Measurements from ENCODE around the gene MAP3K5. TPM values are rescaled to one million over a fixed set of nuclear protein-coding genes. Genes with fewer than 3 reads are reported as not detected.

The MAP3K5 gene
- total and polyA plus RNA-seq, 9 of the 15 experiments (the other 6 are each of a cell fraction or from before 2014, with no cell fraction given): 2.2 to 13.0 (median 9.9) TPM

DNA sequence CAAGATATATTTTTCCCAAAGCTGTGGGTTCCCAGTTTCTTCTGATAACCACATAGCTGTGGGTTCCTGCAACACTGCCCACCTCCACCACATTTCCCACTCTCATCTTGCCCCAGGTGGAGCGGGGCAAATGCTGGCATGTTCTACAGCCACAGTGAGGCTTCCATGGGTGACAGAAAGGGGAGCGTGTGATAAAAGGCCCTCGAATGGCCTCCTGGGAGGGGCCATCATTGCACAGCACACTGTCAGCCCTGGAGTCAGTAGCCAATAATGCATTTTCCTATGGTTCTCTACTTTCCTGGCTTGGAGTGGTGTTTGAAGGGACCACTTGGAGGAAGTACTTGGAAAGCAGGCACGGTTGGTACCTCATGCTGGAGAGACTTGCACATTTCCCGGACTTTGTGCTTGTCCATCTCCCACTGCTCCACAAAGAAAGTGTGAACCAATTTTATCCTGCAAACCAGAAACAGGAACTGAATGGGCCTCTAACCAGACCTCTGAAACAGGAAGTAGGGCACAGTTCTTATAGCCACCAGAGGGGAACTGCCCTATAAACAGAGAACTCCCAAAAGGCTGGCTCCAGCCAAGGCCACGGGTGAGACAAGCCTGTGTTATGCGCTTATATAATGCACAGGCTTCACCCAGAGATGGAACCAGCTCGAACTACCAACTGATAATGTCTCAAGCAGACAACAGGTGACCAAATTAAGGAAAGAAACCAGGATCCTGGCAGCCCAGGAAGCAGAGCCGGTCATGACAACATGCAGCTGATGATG is 8.6 kb downstream of the MAP3K5 start (continued):
- TF ChIP-seq, protein P1, sequence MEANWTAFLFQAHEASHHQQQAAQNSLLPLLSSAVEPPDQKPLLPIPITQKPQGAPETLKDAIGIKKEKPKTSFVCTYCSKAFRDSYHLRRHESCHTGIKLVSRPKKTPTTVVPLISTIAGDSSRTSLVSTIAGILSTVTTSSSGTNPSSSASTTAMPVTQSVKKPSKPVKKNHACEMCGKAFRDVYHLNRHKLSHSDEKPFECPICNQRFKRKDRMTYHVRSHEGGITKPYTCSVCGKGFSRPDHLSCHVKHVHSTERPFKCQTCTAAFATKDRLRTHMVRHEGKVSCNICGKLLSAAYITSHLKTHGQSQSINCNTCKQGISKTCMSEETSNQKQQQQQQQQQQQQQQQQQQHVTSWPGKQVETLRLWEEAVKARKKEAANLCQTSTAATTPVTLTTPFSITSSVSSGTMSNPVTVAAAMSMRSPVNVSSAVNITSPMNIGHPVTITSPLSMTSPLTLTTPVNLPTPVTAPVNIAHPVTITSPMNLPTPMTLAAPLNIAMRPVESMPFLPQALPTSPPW (CRISPR knock-in tag; IDR thresholded peaks at IDR 0.05): no peak
- TF ChIP-seq TRIM28 (IDR thresholded peaks at IDR 0.05) (no peak), ZNF175 (CRISPR knock-in tag; IDR thresholded peaks at IDR 0.05; ENCODE audit: low read depth) (peak; percentile 51), TEAD1 (CRISPR knock-in tag; IDR thresholded peaks at IDR 0.05) (0 out of 4 replicates have a peak, but pooled peaks of 1 of the 2 experiments have one; percentile 9), ETV1 (tag; conservative IDR thresholded peaks at IDR 0.05; ENCODE audit: low read depth) (peak; percentile 43; the same call in 1 of the 2 replicates), ZBTB7A (IDR thresholded peaks at IDR 0.05; ENCODE audit: borderline replicate concordance, control insufficient read depth, low read depth, low read length) (no peak), SPI1 (IDR thresholded peaks at IDR 0.05; ENCODE audit: borderline replicate concordance, low read depth, low read length) (peak; percentile 98), TEAD2 (tag; IDR thresholded peaks at IDR 0.05) (no peak), FOXK2 (conservative IDR thresholded peaks at IDR 0.05 in 1 of 2, IDR thresholded peaks at IDR 0.05 in 1 of 2; ENCODE audit: low read depth in 2 of 2) (peak; percentile 38 to 52; a peak in 2 of 4 replicates), ZNF239 (CRISPR knock-in tag; IDR thresholded peaks at IDR 0.05) (peak; percentile 45; the same call in 1 of the 2 replicates), ZBTB1 (CRISPR knock-in tag; IDR thresholded peaks at IDR 0.05; ENCODE audit: borderline replicate concordance, low read depth) (0 out of 2 replicates have a peak, but pooled peaks have one; percentile 1), ZEB2 (IDR thresholded peaks at IDR 0.05) (no peak)
- TF ChIP-seq, protein P2, sequence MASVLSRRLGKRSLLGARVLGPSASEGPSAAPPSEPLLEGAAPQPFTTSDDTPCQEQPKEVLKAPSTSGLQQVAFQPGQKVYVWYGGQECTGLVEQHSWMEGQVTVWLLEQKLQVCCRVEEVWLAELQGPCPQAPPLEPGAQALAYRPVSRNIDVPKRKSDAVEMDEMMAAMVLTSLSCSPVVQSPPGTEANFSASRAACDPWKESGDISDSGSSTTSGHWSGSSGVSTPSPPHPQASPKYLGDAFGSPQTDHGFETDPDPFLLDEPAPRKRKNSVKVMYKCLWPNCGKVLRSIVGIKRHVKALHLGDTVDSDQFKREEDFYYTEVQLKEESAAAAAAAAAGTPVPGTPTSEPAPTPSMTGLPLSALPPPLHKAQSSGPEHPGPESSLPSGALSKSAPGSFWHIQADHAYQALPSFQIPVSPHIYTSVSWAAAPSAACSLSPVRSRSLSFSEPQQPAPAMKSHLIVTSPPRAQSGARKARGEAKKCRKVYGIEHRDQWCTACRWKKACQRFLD (CRISPR knock-in tag; IDR thresholded peaks at IDR 0.05): peak; percentile 84
- TF ChIP-seq, protein P3, sequence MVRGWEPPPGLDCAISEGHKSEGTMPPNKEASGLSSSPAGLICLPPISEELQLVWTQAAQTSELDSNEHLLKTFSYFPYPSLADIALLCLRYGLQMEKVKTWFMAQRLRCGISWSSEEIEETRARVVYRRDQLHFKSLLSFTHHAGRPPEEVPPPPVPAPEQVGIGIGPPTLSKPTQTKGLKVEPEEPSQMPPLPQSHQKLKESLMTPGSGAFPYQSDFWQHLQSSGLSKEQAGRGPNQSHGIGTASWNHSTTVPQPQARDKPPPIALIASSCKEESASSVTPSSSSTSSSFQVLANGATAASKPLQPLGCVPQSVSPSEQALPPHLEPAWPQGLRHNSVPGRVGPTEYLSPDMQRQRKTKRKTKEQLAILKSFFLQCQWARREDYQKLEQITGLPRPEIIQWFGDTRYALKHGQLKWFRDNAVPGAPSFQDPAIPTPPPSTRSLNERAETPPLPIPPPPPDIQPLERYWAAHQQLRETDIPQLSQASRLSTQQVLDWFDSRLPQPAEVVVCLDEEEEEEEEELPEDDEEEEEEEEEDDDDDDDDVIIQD (CRISPR knock-in tag; IDR thresholded peaks at IDR 0.05): no peak
- TF ChIP-seq, protein P4, sequence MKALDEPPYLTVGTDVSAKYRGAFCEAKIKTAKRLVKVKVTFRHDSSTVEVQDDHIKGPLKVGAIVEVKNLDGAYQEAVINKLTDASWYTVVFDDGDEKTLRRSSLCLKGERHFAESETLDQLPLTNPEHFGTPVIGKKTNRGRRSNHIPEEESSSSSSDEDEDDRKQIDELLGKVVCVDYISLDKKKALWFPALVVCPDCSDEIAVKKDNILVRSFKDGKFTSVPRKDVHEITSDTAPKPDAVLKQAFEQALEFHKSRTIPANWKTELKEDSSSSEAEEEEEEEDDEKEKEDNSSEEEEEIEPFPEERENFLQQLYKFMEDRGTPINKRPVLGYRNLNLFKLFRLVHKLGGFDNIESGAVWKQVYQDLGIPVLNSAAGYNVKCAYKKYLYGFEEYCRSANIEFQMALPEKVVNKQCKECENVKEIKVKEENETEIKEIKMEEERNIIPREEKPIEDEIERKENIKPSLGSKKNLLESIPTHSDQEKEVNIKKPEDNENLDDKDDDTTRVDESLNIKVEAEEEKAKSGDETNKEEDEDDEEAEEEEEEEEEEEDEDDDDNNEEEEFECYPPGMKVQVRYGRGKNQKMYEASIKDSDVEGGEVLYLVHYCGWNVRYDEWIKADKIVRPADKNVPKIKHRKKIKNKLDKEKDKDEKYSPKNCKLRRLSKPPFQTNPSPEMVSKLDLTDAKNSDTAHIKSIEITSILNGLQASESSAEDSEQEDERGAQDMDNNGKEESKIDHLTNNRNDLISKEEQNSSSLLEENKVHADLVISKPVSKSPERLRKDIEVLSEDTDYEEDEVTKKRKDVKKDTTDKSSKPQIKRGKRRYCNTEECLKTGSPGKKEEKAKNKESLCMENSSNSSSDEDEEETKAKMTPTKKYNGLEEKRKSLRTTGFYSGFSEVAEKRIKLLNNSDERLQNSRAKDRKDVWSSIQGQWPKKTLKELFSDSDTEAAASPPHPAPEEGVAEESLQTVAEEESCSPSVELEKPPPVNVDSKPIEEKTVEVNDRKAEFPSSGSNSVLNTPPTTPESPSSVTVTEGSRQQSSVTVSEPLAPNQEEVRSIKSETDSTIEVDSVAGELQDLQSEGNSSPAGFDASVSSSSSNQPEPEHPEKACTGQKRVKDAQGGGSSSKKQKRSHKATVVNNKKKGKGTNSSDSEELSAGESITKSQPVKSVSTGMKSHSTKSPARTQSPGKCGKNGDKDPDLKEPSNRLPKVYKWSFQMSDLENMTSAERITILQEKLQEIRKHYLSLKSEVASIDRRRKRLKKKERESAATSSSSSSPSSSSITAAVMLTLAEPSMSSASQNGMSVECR (CRISPR knock-in tag; IDR thresholded peaks at IDR 0.05): no peak
- TF ChIP-seq, protein P5, sequence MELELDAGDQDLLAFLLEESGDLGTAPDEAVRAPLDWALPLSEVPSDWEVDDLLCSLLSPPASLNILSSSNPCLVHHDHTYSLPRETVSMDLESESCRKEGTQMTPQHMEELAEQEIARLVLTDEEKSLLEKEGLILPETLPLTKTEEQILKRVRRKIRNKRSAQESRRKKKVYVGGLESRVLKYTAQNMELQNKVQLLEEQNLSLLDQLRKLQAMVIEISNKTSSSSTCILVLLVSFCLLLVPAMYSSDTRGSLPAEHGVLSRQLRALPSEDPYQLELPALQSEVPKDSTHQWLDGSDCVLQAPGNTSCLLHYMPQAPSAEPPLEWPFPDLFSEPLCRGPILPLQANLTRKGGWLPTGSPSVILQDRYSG (tag; conservative IDR thresholded peaks at IDR 0.05; ENCODE audit: low read depth): peak; percentile 51; the same call in 1 of the 2 replicates
